CD4-positive, alpha-beta memory T cell (primary cell): Measurements from ENCODE around the gene VWA1. TPM values are rescaled to one million over a fixed set of nuclear protein-coding genes. Genes with fewer than 3 reads are reported as not detected.

ENCODE experiments used
- CTCF ChIA-PET: fragments of 350-600 bp; sonication (Branson Sonifier 250); formaldehyde crosslinking; loops from one replicate; lab custom pipeline; 2021; ENCODE audit warnings: inconsistent platforms; ENCODE audit not compliant: partially characterized antibody; lab: Charles Lee
- POLR2A ChIA-PET: fragments of 350-600 bp; sonication (Branson Sonifier 250); formaldehyde crosslinking; loops from one replicate; lab custom pipeline; 2021; ENCODE audit not compliant: partially characterized antibody; lab: Charles Lee
- DNase-seq, 5 donors: peaks; one replicate each; pipeline versions ENCODE4 v3.0.0 to v3.0.0-alpha.2; 2020 to 2022; ENCODE audit warnings: mixed read lengths in 1 of 5
- H3K27ac ChIP-seq: one replicate; pipeline ENCODE4 v1.7.0; 2013; ENCODE audit warnings: low read depth, low read length
- H3K27me3 ChIP-seq: 2 replicates; pipeline ENCODE4 v1.7.0; 2013; ENCODE audit warnings: mild to moderate bottlenecking, low read length, moderate library complexity; ENCODE audit not compliant: insufficient read depth
- H3K36me3 ChIP-seq: 2 replicates; pipeline ENCODE4 v1.7.0; 2013; ENCODE audit warnings: mild to moderate bottlenecking, low read length, moderate library complexity; ENCODE audit not compliant: insufficient read depth
- H3K4me1 ChIP-seq: 2 replicates; pipeline ENCODE4 v1.7.0; 2013; ENCODE audit warnings: mild to moderate bottlenecking, low read length, moderate library complexity; ENCODE audit not compliant: insufficient read depth
- H3K4me3 ChIP-seq, 2 donors: one replicate each; pipeline ENCODE4 v1.7.0; 2013; ENCODE audit warnings: low read length in 2 of 2, mild to moderate bottlenecking in 1 of 2
- H3K9me3 ChIP-seq, 2 donors: one replicate each; pipeline ENCODE4 v1.7.0; 2013; ENCODE audit warnings: low read length in 2 of 2, control low read depth in 1 of 2; ENCODE audit not compliant: control insufficient read depth in 1 of 2
- H3K27ac Mint-ChIP-seq, 7 donors: one replicate each; pipeline ENCODE4 v1.8.0; 2020 to 2021; ENCODE audit warnings: mixed read lengths in 7 of 7, mild to moderate bottlenecking in 6 of 7, inconsistent platforms in 3 of 7, moderate library complexity in 3 of 7
- H3K27me3 Mint-ChIP-seq, 2 donors: one replicate each; pipeline ENCODE4 v1.8.0; 2020 to 2021; ENCODE audit warnings: mixed read lengths in 2 of 2
- H3K36me3 Mint-ChIP-seq, 2 donors: one replicate each; pipeline ENCODE4 v1.8.0; 2020 to 2021; ENCODE audit warnings: mixed read lengths in 2 of 2, inconsistent platforms in 1 of 2, mild to moderate bottlenecking in 1 of 2
- H3K4me1 Mint-ChIP-seq, 4 donors: one replicate each; pipeline ENCODE4 v1.8.0; 2020 to 2021; ENCODE audit warnings: mixed read lengths in 4 of 4, mild to moderate bottlenecking in 1 of 4
- H3K4me3 Mint-ChIP-seq, 8 donors: one replicate each; pipeline ENCODE4 v1.8.0; 2020 to 2021; ENCODE audit warnings: mixed read lengths in 8 of 8, mild to moderate bottlenecking in 7 of 8, moderate library complexity in 6 of 8, inconsistent platforms in 3 of 8
- H3K9me3 Mint-ChIP-seq, 8 donors: one replicate each; pipeline ENCODE4 v1.8.0; 2020 to 2021; ENCODE audit warnings: mixed read lengths in 8 of 8, mild to moderate bottlenecking in 5 of 8, inconsistent platforms in 3 of 8, moderate library complexity in 1 of 8
- intact Hi-C: fragments of 100-400 bp; cut with micrococcal nuclease; formaldehyde crosslinking; loops from one replicate; pipeline ENCODE4 v1.15.1; 2023
- polyA plus RNA-seq, 2 donors: library from polyadenylated mRNA; unstranded; fragments of 300-500 nt; fragmentation: Illumina TruSeq; gene quantifications; one replicate each; pipeline ENCODE4 v1.2.3, GENCODE V29; 2021
- total RNA-seq, 2 experiments: library from RNA; stranded (reverse); gene quantifications; one replicate each; pipeline ENCODE4 v1.2.3, GENCODE V29; 2021

VWA1 gene
- total and polyA plus RNA-seq, 4 experiments from 2014 or later = not detected

- H3K4me1 ChIP-seq = no peaks in the 10 kb centered on the region
- Mint-ChIP-seq H3K4me3 (peak overlapping the region in 1 of 8 donors; percentile 17), H3K27ac (no peak overlapping the region), H3K27me3 (peaks cover 17 to 22% of the 10 kb centered on the region in 2 donors), H3K36me3 (no peaks in the 10 kb centered on the region), H3K4me1 (peaks cover 0 to 5% (median 2%) of the 10 kb centered on the region in 4 donors), H3K9me3 (no peaks in the 10 kb centered on the region)
- no peak for DNase-seq
- H3K27me3 ChIP-seq = no peaks in the 10 kb centered on the region
- ChIA-PET CTCF (no interaction called here), POLR2A (no interaction called here)
- H3K9me3 ChIP-seq = no peaks in the 10 kb centered on the region
- H3K27ac ChIP-seq = no peak overlapping the region
- H3K36me3 ChIP-seq = no peaks in the 10 kb centered on the region
- intact Hi-C loops = no loop called here
- no peak overlapping the region for H3K4me3 ChIP-seq
Observed at GRCh38 chr1:1424707-1425106, 10.8 kb upstream of the VWA1 start.

- no peaks in the 10 kb centered on the region for H3K9me3 ChIP-seq
- no peaks in the 10 kb centered on the region for H3K36me3 ChIP-seq
- intact Hi-C loops = no loop called here
- no peak for DNase-seq
- no peak overlapping the region for H3K27ac ChIP-seq
- ChIA-PET POLR2A (no interaction called here), CTCF (no interaction called here)
- Mint-ChIP-seq H3K27ac (no peak overlapping the region), H3K9me3 (no peaks in the 10 kb centered on the region), H3K27me3 (peaks cover 21 to 24% of the 10 kb centered on the region in 2 donors), H3K4me3 (no peak overlapping the region), H3K4me1 (peaks cover 0 to 5% (median 2%) of the 10 kb centered on the region in 4 donors), H3K36me3 (no peaks in the 10 kb centered on the region)
- H3K27me3 ChIP-seq = no peaks in the 10 kb centered on the region
- H3K4me3 ChIP-seq = no peak overlapping the region
- no peaks in the 10 kb centered on the region for H3K4me1 ChIP-seq
Observed at GRCh38 chr1:1425426-1425752, 10.1 kb upstream of the VWA1 start.

- Mint-ChIP-seq H3K27me3 (peaks cover 21 to 24% of the 10 kb centered on the region in 2 donors), H3K4me1 (peaks cover 0 to 5% (median 2%) of the 10 kb centered on the region in 4 donors), H3K9me3 (no peaks in the 10 kb centered on the region), H3K36me3 (no peaks in the 10 kb centered on the region), H3K27ac (no peak overlapping the region), H3K4me3 (no peak overlapping the region)
- H3K9me3 ChIP-seq = no peaks in the 10 kb centered on the region
- intact Hi-C loops = no loop called here
- H3K27ac ChIP-seq = no peak overlapping the region
- no peaks in the 10 kb centered on the region for H3K27me3 ChIP-seq
- no peaks in the 10 kb centered on the region for H3K4me1 ChIP-seq
- CTCF ChIA-PET = no interaction called here
- DNase-seq = no peak
- H3K4me3 ChIP-seq = no peak overlapping the region
- H3K36me3 ChIP-seq = no peaks in the 10 kb centered on the region
- POLR2A ChIA-PET = no interaction called here
Observed at GRCh38 chr1:1425753-1426495, 9.6 kb upstream of the VWA1 start.

GRCh38 chr1:1426496-1427105, 8.9 kb upstream of the VWA1 start:
- Mint-ChIP-seq H3K36me3 (no peaks in the 10 kb centered on the region), H3K27me3 (peaks cover 21 to 24% of the 10 kb centered on the region in 2 donors), H3K27ac (no peak overlapping the region), H3K4me1 (peaks cover 0 to 5% (median 2%) of the 10 kb centered on the region in 4 donors), H3K4me3 (no peak overlapping the region), H3K9me3 (no peaks in the 10 kb centered on the region)
- Histone ChIP-seq H3K4me1 (no peaks in the 10 kb centered on the region), H3K27ac (no peak overlapping the region), H3K27me3 (no peaks in the 10 kb centered on the region), H3K9me3 (no peaks in the 10 kb centered on the region), H3K4me3 (no peak overlapping the region), H3K36me3 (no peaks in the 10 kb centered on the region)
- DNase-seq = no peak
- CTCF ChIA-PET = no interaction called here
- POLR2A ChIA-PET = no interaction called here
- intact Hi-C loops = no loop called here

GRCh38 chr1:1427106-1427819, 8.2 kb upstream of the VWA1 start:
- Mint-ChIP-seq H3K9me3 (no peaks in the 10 kb centered on the region), H3K27ac (no peak overlapping the region), H3K27me3 (peaks cover 19 to 22% of the 10 kb centered on the region in 2 donors), H3K4me3 (no peak overlapping the region), H3K36me3 (no peaks in the 10 kb centered on the region), H3K4me1 (peaks cover 0 to 5% (median 2%) of the 10 kb centered on the region in 4 donors)
- CTCF ChIA-PET = no interaction called here
- POLR2A ChIA-PET = interaction anchor here (0.8 kb wide), 1 partner anchor 28 kb away, joined by 3 read pairs; the partner anchor contains the start of gene CCNL2
- Histone ChIP-seq H3K36me3 (no peaks in the 10 kb centered on the region), H3K9me3 (no peaks in the 10 kb centered on the region), H3K4me3 (no peak overlapping the region), H3K27ac (no peak overlapping the region), H3K4me1 (no peaks in the 10 kb centered on the region), H3K27me3 (no peaks in the 10 kb centered on the region)
- peak in 1 of 5 donors; percentile 5 for DNase-seq
- intact Hi-C loops = no loop called here

GRCh38 chr1:1427820-1428148, 7.7 kb upstream of the VWA1 start:
- Mint-ChIP-seq H3K9me3 (no peaks in the 10 kb centered on the region), H3K4me1 (peaks cover 0 to 5% (median 2%) of the 10 kb centered on the region in 4 donors), H3K4me3 (no peak overlapping the region), H3K27me3 (peaks cover 18 to 22% of the 10 kb centered on the region in 2 donors), H3K36me3 (no peaks in the 10 kb centered on the region), H3K27ac (no peak overlapping the region)
- POLR2A ChIA-PET = interaction anchor here (0.8 kb wide), 1 partner anchor 29 kb away, joined by 3 read pairs; the partner anchor contains the start of gene CCNL2
- Histone ChIP-seq H3K9me3 (no peaks in the 10 kb centered on the region), H3K4me1 (no peaks in the 10 kb centered on the region), H3K36me3 (no peaks in the 10 kb centered on the region), H3K27ac (no peak overlapping the region), H3K4me3 (no peak overlapping the region), H3K27me3 (no peaks in the 10 kb centered on the region)
- intact Hi-C loops = no loop called here
- DNase-seq = no peak
- CTCF ChIA-PET = no interaction called here

- H3K27me3 Mint-ChIP-seq = peaks cover 18 to 21% of the 10 kb centered on the region in 2 donors
Observed at GRCh38 chr1:1428174-1428573, 7.3 kb upstream of the VWA1 start.

More at GRCh38 chr1:1428174-1428573, 7.3 kb upstream of the VWA1 start:
- peak overlapping the region in 2 of 7 donors; percentile 27 to 47 for H3K27ac Mint-ChIP-seq
- peak in 1 of 5 donors; percentile 33 for DNase-seq
- H3K4me3 Mint-ChIP-seq = peak overlapping the region in 6 of 8 donors; percentile 15 to 78 (median 60)
- Histone ChIP-seq H3K27me3 (no peaks in the 10 kb centered on the region), H3K4me3 (no peak overlapping the region), H3K4me1 (no peaks in the 10 kb centered on the region), H3K9me3 (no peaks in the 10 kb centered on the region), H3K27ac (no peak overlapping the region), H3K36me3 (no peaks in the 10 kb centered on the region)
- no peaks in the 10 kb centered on the region for H3K9me3 Mint-ChIP-seq
- H3K36me3 Mint-ChIP-seq = no peaks in the 10 kb centered on the region
- intact Hi-C loops = no loop called here
- CTCF ChIA-PET = interaction anchor here (1.2 to 1.7 kb wide), 2 partner anchors 12 to 13 kb away, joined by 3 to 5 read pairs; no protein-coding TSS in a partner anchor
- POLR2A ChIA-PET = interaction anchor here (0.8 kb wide), 1 partner anchor 29 kb away, joined by 3 read pairs; the partner anchor contains the start of gene CCNL2
- peaks cover 0 to 5% (median 2%) of the 10 kb centered on the region in 4 donors for H3K4me1 Mint-ChIP-seq
